Ovary (tissue), 3 donors: ENCODE data around the gene MAPK1.

Experiments
- POLR2A ChIP-seq: fragments of 450-650 bp; IDR thresholded peaks from one replicate; pipeline ENCODE4 v1.6.1; 2017; ENCODE audit warnings: antibody characterized with exemption, mild to moderate bottlenecking, moderate library complexity
- TF ChIP-seq, protein P1 (sequence below), 3 donors: fragments of 450-650 bp in 2 of 3; fragments of 200-600 bp in 1 of 3; IDR thresholded peaks; one replicate each; pipeline versions ENCODE4 v1.5.1 to v1.8.0; 2016 to 2022; ENCODE audit warnings: antibody characterized with exemption in 3 of 3, mild to moderate bottlenecking in 1 of 3
- donor health status: DM: no; HTN: no; CAD: no.

DNA sequence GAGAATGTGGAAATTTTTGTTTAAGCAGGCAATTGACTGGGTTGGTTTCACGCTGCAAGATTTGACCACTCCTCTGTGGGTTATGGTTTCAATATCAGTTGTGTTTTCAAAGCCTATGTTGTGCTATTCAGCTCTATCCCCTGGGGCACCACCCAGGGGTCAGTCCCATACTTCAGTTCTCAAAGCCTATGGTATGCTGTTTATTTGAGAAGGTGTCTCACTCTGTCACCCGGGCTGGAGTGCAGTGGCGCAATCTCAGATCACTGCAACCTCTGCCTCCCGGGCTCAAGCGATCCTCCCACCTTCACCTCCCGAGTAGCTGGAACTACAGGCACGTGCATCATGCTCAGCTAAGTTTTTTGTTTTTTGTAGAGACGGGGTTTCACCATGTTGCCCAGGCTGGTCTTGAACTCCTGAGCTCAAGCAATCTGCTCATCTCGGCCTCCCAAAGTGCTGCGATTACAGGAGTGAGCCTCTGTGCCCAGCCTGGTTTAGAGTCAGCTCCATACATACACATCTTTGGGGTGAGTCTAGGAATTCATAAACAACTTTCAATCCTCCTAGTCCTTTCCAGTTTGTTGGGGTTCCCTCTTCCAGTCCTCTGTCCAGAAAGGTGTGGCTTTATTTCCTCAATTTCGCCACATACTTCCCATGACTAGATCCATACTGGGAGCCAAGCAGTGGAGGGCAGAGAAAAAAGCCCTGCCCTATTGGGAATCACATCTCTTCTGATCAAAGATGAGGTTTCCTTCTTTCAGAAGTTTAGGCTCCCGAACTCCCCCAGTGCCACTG, 35.0 kb upstream of the MAPK1 start:
- TF ChIP-seq, protein P1, sequence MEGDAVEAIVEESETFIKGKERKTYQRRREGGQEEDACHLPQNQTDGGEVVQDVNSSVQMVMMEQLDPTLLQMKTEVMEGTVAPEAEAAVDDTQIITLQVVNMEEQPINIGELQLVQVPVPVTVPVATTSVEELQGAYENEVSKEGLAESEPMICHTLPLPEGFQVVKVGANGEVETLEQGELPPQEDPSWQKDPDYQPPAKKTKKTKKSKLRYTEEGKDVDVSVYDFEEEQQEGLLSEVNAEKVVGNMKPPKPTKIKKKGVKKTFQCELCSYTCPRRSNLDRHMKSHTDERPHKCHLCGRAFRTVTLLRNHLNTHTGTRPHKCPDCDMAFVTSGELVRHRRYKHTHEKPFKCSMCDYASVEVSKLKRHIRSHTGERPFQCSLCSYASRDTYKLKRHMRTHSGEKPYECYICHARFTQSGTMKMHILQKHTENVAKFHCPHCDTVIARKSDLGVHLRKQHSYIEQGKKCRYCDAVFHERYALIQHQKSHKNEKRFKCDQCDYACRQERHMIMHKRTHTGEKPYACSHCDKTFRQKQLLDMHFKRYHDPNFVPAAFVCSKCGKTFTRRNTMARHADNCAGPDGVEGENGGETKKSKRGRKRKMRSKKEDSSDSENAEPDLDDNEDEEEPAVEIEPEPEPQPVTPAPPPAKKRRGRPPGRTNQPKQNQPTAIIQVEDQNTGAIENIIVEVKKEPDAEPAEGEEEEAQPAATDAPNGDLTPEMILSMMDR (IDR thresholded peaks at IDR 0.05), result no peak
- no peak for TF ChIP-seq POLR2A
